HG02678 (cell line): ENCODE results near the gene JMY.
"Not testable (repeated sequence)": the region's sequence is repeated elsewhere in the genome, so short reads cannot be mapped to it uniquely, and the experiment has no call there.

Experiments used
- ATAC-seq: cut with Tn5 transposase; IDR thresholded peaks from one replicate; pipeline ENCODE4 v1.9.1; 2021; ENCODE audit warnings: mild to moderate bottlenecking, moderate library complexity; ENCODE audit not compliant: unreplicated experiment

Gene JMY

GRCh38 chr5:79236362-79236969 lies 535 bp downstream of the JMY start:
- peak; percentile 28 for ATAC-seq

GRCh38 chr5:79236970-79237739 lies 1.2 kb downstream of the JMY start:
- ATAC-seq = peak; percentile 16

GRCh38 chr5:79237740-79238560 lies 2.0 kb downstream of the JMY start:
- no peak for ATAC-seq

DNA sequence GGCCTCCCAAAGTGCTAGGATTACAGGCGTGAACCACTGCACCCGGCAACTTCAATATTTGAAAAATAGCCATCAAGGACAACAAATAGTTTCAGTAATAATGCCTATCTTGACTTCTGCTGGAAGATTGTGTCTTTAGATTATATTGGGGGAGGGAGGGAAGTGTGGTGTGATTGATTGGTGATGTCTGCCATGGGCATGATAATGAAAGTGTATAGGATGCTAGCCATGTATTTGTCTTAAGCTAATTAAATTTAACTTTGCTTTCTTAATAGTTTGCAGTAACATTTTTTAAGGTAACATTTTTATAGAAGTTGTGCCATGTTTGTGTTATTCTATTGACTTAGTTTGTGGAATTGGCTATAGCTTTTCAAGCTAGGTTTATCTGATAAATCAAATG lies 4.6 kb downstream of the JMY start:
- ATAC-seq = no peak

DNA sequence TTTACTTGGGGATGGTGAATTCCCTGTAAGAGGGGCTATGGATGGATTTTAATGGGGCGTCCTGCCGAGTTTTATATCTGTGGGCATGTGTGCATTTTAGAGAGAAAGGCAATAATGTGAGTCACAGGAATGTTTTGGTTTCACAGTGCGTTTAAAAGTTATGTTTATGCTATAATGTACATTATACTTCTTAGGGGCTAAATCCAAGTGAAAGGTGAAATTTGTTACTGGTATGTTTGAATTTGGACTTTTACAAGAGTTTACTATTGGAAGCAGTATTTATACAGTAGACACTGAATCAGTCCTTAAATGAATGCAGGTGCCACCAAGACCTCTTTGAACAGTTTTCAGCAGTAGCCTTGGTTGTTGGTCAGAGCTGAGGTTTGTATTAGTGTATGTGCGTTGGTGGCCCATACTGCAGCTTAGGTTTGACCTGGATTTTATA lies 5.6 kb downstream of the JMY start:
- ATAC-seq = no peak

DNA sequence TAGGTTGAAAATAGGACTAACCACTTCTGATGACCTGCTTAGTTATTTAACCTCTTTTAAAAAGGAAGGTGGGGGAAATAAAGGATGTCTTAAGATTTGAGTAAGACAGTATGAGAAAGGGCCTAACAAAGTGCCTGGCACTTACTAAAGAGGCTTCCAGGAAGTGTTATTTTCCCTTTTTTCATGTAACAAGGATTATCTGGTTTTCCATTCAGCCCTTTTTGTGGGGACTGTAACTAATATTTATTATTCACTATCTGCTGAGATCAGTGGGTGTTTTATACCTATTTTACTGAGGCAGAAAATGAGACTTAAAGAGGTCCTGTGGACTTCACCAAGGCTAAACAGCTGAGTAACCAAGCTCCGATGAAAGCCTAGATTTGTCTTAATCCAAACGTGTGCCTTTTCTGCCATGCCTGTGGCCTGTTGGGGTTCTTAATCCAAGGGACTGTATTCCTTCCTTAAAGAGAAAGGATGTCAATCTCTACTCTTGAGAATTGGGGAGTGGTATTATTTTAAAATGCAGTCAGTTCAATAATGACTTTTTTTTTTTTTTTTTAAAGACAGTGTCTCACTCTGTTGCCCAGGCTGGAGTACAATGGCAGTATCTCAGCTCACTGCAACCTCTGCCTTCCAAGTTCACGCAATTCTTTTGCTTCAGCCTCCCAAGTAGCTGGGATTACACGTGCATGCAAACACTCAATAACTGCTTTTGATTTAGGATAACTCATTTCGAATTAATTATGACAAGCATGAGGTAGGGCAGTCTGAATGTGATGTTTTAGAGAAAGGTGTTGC lies 6.5 kb downstream of the JMY start:
- no peak for ATAC-seq

GRCh38 chr5:79243224-79243623 lies 7.3 kb downstream of the JMY start:
- ATAC-seq = no peak

DNA sequence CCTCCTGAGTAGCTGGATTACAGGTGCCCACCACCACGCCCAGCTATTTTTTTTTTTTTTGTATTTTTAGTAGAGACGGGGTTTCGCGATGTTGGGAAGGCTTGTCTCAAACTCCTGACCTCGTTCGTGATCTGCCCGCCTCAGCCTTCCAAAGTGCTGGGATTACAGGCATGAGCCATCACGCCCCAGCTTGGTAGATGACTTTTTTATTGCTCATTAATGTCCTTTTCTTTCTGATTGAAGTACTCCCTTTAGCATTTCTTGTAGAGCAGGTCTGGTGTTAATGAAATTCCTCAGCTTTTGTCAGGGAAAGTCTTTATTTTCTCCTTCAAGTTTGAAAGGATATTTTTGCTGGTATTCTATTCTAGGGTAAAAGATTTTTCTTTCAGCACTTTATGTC lies 18.1 kb downstream of the JMY start:
- ATAC-seq = not testable (repeated sequence)

GRCh38 chr5:79255786-79256557 lies 20.0 kb downstream of the JMY start:
- ATAC-seq = peak; percentile 70

DNA sequence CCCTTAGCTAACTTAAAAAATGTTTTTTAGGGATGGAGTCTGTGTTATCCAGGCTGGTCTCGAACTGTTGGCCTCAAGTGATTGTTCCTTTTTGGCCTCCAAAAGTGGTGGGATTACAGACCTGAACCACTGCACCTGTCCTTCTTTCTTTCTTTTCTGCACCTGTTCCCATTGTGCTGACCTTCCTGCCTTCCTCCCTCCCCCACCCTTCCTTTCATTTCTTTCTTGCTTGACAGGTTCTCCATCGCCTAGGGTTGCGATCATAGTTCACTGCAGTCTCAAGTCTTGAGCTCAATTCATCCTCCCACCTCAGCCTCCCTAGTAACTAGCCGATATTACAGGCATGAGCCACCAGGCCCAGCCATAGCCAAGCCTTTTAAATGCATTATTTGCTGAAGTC lies 20.6 kb downstream of the JMY start:
- no peak for ATAC-seq

DNA sequence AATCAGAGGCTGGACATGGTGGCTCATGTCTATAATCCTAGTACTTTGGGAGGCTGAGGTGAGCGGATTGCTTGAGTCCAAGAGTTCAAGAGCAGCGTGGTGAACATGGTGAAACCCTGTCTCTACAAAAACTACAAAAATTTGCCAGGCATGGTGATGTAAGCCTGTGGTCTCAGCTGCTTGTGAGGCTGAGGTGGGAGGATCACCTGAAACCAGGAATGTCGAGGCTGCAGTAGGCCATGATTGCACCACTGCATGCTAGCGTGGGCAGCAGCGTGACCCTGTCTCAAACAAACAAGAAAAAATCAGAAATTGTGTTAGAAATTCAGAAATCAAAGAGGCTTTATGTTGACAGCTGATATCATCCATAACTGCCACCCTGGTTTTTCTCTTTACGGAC lies 21.4 kb downstream of the JMY start:
- no peak for ATAC-seq

GRCh38 chr5:79258801-79259200 lies 22.9 kb downstream of the JMY start:
- ATAC-seq = no peak

DNA sequence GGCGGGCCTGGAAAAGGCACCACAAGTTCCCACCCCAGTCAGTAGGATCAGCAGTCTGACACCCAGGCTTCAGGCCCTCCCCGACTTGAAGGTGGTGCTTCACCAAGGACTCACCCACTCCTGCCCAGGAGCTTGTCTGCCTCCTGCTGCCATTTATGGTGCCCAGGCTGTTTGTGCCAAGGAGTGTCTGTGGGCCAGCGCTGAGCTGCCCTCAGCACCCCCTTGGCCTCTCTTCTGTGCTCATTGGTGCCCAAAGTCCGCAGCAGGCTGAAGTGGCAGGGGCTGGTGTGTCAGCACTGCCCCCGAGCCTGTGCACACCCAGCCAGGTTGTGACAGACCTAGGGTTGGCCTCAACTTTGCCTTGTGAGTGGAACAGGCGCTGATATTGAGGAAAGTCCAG lies 23.5 kb downstream of the JMY start:
- no peak for ATAC-seq

- no peak for ATAC-seq
Measured at GRCh38 chr5:79259810-79260209, 23.9 kb downstream of the JMY start.

DNA sequence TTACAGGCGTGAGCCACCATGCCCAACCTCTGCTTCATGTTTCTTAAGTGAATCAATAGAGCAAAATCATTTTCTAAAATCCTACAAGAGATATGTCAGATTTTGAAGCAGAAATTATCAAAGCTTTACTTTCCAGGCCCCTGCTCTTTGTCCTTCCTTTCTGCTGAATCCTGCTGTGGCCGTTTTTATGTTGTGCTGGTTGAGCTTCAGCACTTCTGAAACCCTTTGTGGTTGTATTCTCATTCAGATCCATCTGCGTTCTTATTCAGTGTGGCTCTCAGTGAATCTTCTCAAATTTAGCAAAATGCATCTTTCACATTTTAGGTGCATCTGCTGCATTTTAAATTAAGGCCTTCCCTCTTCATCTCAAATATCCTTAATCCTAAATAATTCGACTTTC lies 26.0 kb downstream of the JMY start:
- ATAC-seq = no peak

GRCh38 chr5:79263290-79263689 lies 27.4 kb downstream of the JMY start:
- ATAC-seq = no peak

GRCh38 chr5:79267180-79267579 lies 31.2 kb downstream of the JMY start:
- ATAC-seq = no peak

DNA sequence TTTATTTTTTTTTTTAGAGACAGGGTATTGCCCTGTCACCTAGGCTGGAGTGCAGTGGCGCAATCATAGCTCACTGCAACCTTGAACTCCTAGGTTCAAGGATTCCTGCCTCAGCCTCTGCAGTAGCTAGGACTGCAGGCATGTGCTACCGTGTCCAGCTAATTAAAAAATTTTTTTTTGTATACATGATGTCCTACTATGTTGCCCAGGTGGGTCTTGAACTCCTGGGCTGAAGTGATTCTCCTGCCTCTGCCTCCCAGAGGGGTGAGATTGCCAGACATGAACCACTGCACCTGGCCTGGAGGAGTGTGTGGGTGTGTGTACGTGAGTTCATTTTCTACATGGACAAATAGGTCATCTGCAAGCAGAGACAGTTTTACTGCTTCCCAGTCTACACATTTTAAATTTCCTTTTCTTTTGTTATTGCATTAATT lies 33.8 kb downstream of the JMY start:
- no peak for ATAC-seq

- no peak for ATAC-seq
Measured at GRCh38 chr5:79273341-79273740, 37.4 kb downstream of the JMY start.

DNA sequence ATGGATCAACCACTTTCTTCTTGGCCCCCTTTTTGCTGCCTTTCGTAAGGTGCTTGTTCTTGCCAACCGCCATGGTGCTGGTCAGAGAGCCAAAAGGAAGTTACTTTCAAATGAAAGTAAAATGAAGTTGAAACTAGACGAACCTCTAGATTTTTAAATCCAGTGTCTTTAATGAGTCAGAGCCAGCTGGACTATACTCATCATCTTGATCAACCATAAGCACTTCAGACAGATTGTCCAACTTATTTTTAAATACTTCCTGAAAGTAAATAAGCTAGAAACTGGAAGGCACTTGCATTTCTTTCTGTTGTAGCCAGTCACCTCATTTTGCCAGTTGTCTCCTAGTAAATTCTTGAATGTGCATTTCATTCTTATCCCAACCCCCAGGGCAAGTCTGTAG lies 48.9 kb downstream of the JMY start:
- no peak for ATAC-seq
